22Rv1 (cell line): Measurements from ENCODE around the gene RPUSD4.

Source experiments
- H3K27ac ChIP-seq: fragments of 450-650 bp; 2 replicates; pipeline ENCODE4 v1.5.1; 2017
- CTCF ChIP-seq: fragments of 450-650 bp; IDR thresholded peaks from 2 replicates; pipeline ENCODE4 v1.5.1; 2017; ENCODE audit warnings: mild to moderate bottlenecking
- ZFX ChIP-seq: fragments of 450-650 bp; IDR thresholded peaks from 2 replicates; pipeline ENCODE4 v1.6.1; 2017; ENCODE audit warnings: antibody characterized with exemption, borderline replicate concordance

Gene RPUSD4

GRCh38 chr11:126161023-126161391, 50.4 kb downstream of the RPUSD4 start:
- no peak overlapping the region for H3K27ac ChIP-seq
- TF ChIP-seq ZFX = no peak
- no peak for TF ChIP-seq CTCF

DNA sequence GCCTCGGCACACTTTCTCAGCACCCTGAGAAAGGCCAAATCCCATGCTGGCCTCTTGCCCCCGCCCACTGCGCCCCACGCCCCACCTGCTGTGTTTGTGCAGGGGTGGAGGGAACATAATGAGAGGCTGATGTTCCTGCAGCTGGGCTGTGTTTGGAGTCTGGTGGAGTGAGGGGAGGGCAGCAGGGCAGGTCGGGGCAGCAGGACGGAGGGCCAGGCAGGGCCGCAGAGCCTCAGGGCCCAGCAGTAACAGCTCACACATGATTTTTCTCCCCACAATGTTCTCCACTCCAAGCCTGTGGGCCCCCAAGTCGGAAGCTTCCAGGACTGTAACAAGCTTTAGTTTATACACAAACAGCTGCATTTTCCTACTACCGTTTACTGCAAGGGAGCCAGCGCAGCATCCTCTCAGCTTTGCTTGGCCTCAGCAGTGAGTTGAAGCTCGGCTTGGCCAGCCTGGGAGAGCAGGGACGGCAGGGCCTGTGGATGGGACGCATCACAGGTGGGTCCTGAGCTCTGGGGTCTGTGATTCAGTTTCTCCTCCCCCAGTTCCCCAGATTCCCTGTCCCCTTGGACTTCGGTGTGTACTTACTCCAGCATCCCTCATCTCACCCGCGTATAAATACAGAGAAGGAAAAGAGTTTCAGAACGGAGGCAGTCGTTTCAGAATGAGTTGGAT, 51.0 kb downstream of the RPUSD4 start:
- H3K27ac ChIP-seq = no peak overlapping the region

GRCh38 chr11:126159719-126160344, 51.6 kb downstream of the RPUSD4 start:
- no peak overlapping the region for H3K27ac ChIP-seq
- TF ChIP-seq ZFX (no peak), CTCF (no peak)

More for the DNA sequence above, 51.0 kb downstream of the RPUSD4 start:
- TF ChIP-seq CTCF (no peak), ZFX (no peak)

GRCh38 chr11:126158054-126158791, 53.2 kb downstream of the RPUSD4 start:
- TF ChIP-seq ZFX (no peak), CTCF (no peak)
- no peak overlapping the region for H3K27ac ChIP-seq

DNA sequence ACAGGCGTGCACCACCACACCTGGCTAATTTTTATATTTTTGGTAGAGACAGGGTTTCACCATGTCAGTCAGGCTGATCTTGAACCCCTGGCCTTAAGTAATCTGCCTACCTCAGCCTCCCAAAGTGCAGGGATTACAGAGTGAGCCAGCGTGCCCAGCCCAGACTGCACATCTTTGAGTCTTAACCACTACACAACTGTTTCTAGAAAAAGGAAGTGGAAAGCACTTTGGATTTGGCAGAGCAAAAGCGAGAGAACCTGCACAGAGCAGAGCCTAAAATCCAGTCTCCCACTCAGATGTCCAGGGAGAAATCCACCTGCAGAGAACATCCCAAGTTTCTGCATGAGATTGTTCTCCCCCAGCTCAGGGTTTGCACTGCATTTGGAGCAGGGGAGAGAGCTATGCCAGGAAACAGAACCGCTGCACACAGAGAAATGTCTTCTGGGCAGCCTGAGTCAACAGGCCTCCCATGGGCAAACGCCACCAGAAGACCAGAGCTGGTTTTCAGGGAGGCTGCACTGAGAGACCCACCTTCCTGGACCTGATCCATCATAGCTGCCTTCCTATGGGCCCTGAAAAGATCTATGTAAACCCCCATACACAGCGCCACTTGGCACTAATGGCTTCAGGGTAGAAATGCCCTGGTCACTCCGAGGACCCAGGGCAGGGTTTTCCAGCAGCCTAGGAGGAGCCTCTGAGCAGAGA, 54.0 kb downstream of the RPUSD4 start:
- H3K27ac ChIP-seq = no peak overlapping the region
- TF ChIP-seq CTCF = no peak
- TF ChIP-seq ZFX = no peak

DNA sequence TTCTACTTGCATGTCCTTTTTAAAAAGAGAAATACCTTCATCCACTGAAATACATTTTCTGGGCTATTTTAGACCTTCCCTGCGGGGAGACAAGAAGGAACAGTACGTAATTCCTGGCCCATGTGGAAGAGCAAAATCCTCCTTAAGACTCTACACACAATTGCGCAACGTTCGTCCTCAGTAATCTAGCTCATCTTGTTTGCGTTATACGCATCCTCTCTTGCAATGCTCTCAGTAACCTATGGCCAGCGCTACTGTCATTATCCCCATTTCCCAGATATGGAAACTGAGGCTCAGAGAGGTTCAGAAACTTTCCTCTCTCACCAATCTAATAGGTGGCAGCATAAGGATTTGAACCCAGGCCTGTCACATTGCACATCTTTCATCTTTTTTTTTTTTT, 54.6 kb downstream of the RPUSD4 start:
- TF ChIP-seq ZFX (no peak), CTCF (no peak)
- no peak overlapping the region for H3K27ac ChIP-seq
